Measurements from ENCODE around the gene LTBP3. TPM values are rescaled to one million over a fixed set of nuclear protein-coding genes. Genes with fewer than 3 reads are reported as not detected.

Gene LTBP3
- 10 to 100 TPM; 44.3 to 69.5 (median 55.4) TPM for polyA plus RNA-seq

GRCh38 chr11:65558002-65558929 is at the start of gene LTBP3:
Gene LTBP3 (minus strand): TSS chr11:65558359. CDS start chr11:65557959, 400 bp downstream.
- H3K27ac ChIP-seq (ENCODE audit: low read depth, low read length), result peak within 1 kb of the TSS; percentile 61
- WGBS, 3 donors, result 0 to 1% (median 1%) methylated on average over 24 to 78 of the region's 79 CpGs

GRCh38 chr11:65606876-65607613 is 48.9 kb upstream of the LTBP3 start:
- 41 to 59% (median 53%) methylated on average over 46 to 67 of the region's 67 CpGs for WGBS, 3 donors
- H3K27ac ChIP-seq (ENCODE audit: low read depth, low read length), result peak overlapping the region; percentile 56

- 94 to 100% (median 98%) methylated on average over 1 of the region's 1 CpG for WGBS, 3 donors
- H3K27ac ChIP-seq (ENCODE audit: low read depth, low read length), result no peak overlapping the region
Observed at GRCh38 chr11:65604258-65604657, 46.1 kb upstream of the LTBP3 start.

- WGBS, 3 donors, result 94 to 100% (median 98%) methylated on average over 5 to 6 of the region's 6 CpGs
- H3K27ac ChIP-seq (ENCODE audit: low read depth, low read length), result no peak overlapping the region
Observed at GRCh38 chr11:65599955-65600246, 41.7 kb upstream of the LTBP3 start.

GRCh38 chr11:65599216-65599954 is 41.2 kb upstream of the LTBP3 start:
- 87 to 90% (median 88%) methylated on average over 29 to 49 of the region's 49 CpGs for WGBS, 3 donors
- H3K27ac ChIP-seq (ENCODE audit: low read depth, low read length), result no peak overlapping the region

GRCh38 chr11:65598258-65598699 is 40.1 kb upstream of the LTBP3 start:
- 84 to 94% (median 92%) methylated on average over 15 to 16 of the region's 16 CpGs for WGBS, 3 donors
- no peak overlapping the region for H3K27ac ChIP-seq (ENCODE audit: low read depth, low read length)

GRCh38 chr11:65596520-65596919 is 38.4 kb upstream of the LTBP3 start:
- WGBS, 3 donors, result 80 to 81% (median 81%) methylated on average over 6 of the region's 6 CpGs
- no peak overlapping the region for H3K27ac ChIP-seq (ENCODE audit: low read depth, low read length)

GRCh38 chr11:65595543-65596281 is 37.6 kb upstream of the LTBP3 start, which contains the start of gene KCNK7:
Gene KCNK7 (minus strand): TSS chr11:65595800. CDS start chr11:65595772, 28 bp downstream.
- 70 to 76% (median 71%) methylated on average over 12 of the region's 12 CpGs for WGBS, 3 donors
- no peak within 1 kb of the TSS for H3K27ac ChIP-seq (ENCODE audit: low read depth, low read length)

GRCh38 chr11:65595131-65595530 is 37.0 kb upstream of the LTBP3 start:
- no peak overlapping the region for H3K27ac ChIP-seq (ENCODE audit: low read depth, low read length)
- 75 to 82% (median 81%) methylated on average over 3 of the region's 3 CpGs for WGBS, 3 donors

GRCh38 chr11:65593518-65594414 is 35.6 kb upstream of the LTBP3 start:
- WGBS, 3 donors, result 80 to 84% (median 83%) methylated on average over 26 of the region's 26 CpGs
- no peak overlapping the region for H3K27ac ChIP-seq (ENCODE audit: low read depth, low read length)

- no peak overlapping the region for H3K27ac ChIP-seq (ENCODE audit: low read depth, low read length)
- 78 to 89% (median 85%) methylated on average over 22 of the region's 22 CpGs for WGBS, 3 donors
Observed at GRCh38 chr11:65592858-65593517, 34.8 kb upstream of the LTBP3 start.

- 23 to 70% (median 63%) methylated on average over 72 to 106 of the region's 106 CpGs for WGBS, 3 donors
- no peak overlapping the region for H3K27ac ChIP-seq (ENCODE audit: low read depth, low read length)
Observed at GRCh38 chr11:65591939-65592857, 34.0 kb upstream of the LTBP3 start.

- H3K27ac ChIP-seq (ENCODE audit: low read depth, low read length), result no peak overlapping the region
- WGBS, 3 donors, result 50 to 70% (median 70%) methylated on average over 8 of the region's 8 CpGs
Observed at GRCh38 chr11:65590240-65590738, 32.1 kb upstream of the LTBP3 start.

GRCh38 chr11:65589444-65590239 is 31.5 kb upstream of the LTBP3 start:
- no peak overlapping the region for H3K27ac ChIP-seq (ENCODE audit: low read depth, low read length)
- whole genome bisulfite sequencing, 3 donors, result 70 to 77% (median 73%) methylated on average over 8 to 9 of the region's 9 CpGs

Measured in adipose tissue (tissue), 3 donors.